GM10266 (cell line): ENCODE data around the gene WSB2.

Experiments used
- DNase-seq: peaks from one replicate; pipeline ENCODE4 v3.0.0; 2012; ENCODE audit errors: extremely low spot score
- TF ChIP-seq, protein P1 (sequence below): IDR thresholded peaks from 2 replicates; pipeline ENCODE4 v1.5.1; 2012; ENCODE audit warnings: mild to moderate bottlenecking, low read depth; ENCODE audit not compliant: control insufficient read depth, insufficient read depth; ENCODE audit errors: missing control alignments

WSB2 gene

DNA sequence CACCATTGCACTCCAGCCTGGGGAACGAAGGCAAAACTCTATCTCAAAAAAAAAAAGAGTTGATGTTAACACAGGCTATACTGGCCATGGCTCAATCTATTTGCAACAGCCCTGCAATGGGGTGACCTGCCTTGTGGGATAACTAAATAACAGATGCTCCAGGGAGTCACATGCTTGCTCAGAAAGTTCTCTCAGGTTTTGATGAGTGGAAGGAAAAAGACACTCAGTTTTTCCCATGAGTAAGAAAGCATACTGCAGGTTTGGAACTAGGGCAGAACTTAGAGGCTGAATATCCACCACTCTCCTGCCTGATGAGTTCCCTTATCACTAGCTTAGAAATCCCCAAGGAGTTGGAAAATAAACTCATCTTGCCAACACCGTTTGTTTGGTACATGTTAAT lies 16.9 kb downstream of the WSB2 start:
- DNase-seq: no peak

DNA sequence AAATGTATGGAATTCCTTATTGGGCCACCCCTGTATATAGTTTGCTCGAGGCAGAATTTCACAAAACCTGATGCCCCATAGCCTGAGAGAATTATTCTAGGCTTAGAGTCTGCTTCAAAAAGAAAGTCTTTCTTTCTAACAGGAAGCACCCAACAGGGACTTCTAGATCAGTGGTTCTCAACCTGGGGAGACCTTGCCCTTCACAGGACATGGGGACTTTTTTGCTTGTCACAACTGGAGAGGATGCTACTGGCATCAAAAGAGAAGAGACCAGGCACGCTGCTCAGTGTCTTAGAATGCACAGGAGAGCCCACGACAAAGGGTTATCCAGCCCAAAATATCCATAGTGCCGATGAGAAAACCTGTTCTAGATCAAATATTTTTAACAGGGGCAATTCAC lies 18.9 kb downstream of the WSB2 start:
- TF ChIP-seq, protein P1, sequence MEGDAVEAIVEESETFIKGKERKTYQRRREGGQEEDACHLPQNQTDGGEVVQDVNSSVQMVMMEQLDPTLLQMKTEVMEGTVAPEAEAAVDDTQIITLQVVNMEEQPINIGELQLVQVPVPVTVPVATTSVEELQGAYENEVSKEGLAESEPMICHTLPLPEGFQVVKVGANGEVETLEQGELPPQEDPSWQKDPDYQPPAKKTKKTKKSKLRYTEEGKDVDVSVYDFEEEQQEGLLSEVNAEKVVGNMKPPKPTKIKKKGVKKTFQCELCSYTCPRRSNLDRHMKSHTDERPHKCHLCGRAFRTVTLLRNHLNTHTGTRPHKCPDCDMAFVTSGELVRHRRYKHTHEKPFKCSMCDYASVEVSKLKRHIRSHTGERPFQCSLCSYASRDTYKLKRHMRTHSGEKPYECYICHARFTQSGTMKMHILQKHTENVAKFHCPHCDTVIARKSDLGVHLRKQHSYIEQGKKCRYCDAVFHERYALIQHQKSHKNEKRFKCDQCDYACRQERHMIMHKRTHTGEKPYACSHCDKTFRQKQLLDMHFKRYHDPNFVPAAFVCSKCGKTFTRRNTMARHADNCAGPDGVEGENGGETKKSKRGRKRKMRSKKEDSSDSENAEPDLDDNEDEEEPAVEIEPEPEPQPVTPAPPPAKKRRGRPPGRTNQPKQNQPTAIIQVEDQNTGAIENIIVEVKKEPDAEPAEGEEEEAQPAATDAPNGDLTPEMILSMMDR: no peak

More for the DNA sequence above, 16.9 kb downstream of the WSB2 start:
- TF ChIP-seq, protein P1: no peak

DNA sequence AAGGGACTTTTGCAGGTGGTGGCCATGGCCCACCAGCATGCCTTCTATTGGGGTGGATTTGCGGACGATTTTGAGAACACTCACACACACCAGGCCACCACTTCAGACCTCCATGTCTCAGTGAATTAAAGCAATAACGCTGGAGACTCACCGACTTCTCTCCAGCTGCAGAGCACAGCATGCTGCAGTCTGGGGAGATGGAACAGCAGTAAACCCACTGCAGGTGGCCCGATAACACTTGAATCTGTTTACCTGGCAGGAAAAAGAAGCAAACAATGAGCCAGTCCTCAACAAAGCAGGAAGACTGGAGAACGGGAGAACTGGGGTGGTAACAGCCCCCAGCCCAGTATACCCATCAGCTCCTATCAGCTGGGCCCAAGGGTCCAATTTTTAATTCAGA lies 22.8 kb downstream of the WSB2 start:
- DNase-seq: no peak

More for the DNA sequence above, 18.9 kb downstream of the WSB2 start:
- DNase-seq: no peak

DNA sequence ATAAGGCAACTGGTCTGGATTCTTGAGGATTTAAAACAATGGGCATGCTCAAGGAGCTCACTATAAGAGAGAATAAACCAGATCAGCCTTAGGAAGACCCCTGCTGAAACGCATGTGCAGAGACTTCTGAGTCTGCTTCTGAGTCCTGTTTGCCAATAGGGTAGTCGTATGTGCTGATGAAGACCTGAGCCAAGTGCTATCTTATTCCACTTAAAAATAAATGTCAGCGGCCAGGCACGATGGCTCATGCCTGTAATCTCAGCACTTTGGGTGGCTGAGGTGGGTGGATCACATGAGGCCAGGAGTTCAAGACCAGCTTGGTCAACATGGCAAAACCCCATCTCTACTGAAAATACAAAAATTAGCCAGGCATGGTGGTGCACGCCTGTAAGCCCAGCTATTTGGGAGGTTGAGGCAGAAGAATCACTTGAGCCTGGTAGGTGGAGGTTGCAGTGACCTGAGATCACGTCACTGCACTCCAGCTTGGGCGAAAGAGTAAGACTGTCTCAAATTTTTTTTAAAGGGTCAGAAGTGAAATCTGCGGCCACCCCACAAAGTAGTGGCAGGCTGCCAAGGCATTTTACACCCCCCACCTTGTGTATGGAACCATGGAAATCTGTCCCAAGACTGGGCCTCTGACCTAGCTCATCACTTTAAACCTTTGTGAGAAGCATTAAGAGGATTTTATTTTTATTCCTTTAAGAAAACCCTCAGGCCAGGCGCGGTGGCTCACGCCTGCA lies 24.1 kb downstream of the WSB2 start:
- DNase-seq: no peak
- TF ChIP-seq, protein P1: no peak

More for the DNA sequence above, 22.8 kb downstream of the WSB2 start:
- TF ChIP-seq, protein P1: no peak

DNA sequence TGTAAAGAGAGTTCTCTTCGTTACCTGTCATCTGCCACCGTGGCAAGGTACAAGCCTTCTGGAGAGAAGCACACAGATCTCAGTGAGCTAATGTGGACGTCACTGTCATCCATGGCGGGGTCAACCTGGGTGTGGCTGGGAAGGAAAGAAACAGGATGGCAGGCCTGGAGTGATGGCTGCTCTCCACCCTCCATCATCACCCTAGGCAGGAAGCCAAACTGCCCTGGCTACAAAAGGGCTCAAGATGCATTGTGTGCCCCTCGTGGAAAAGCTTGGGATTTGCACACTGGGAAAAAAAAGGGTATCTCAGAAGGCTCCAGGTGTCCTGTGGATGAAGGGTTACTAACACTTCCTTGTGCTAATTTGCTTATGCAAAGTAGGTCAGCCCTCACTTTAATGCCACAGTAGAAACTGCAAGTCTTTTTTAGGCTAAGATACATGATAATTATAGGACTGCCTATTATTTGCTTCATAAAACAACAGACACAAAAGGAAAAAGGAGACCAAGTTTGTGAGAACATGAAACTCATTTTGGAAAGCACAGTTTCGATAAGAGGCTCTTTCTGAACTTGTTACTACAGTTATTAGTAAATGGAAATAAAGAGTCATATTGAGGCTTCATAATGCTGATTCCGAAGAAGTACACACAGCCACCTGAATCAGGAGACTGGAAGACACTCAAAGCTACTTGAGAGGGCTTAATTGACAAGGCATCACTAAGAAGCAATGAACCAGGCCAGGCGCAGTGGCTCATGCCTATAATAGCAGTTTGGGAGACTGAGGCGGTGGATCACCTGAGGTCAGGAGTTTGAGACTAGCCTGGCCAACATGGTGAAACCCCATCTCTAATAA lies 25.6 kb downstream of the WSB2 start:
- peak; percentile 65 for DNase-seq

DNA sequence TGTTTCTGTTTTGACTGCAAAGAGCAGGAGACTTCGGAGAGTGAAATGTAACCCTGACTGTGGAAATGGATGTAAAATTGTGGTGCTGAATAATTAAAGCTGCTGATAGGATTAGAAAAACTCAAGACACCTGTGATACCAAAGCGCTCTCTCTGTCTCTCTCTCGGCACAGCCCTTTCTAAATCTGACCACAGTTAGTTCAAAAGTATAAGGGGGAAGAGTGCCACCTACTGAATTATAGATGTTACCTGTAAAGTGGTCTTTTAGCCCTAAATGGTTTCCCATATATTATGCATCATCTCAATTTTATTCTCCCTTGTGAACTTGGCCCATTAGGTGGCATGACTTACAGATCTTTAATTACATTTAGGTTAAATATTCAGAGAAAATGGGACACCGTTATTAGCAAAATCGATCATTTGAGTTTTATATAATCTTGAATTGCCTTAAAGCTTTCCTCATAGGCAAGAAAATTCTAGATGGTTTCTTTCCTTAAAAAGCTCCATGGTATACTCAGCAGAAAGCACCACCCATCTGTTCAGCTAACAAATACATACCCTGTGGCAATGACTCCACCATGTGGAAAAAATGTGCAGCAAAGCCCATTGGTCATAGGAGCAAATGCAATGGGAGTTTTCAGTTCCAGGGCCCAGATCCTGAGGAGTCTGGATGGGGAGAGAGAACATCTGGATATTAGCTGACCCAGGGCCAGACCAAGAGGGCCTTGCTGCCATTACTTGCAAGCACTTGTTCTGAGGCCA lies 26.4 kb downstream of the WSB2 start:
- TF ChIP-seq, protein P1: peak; percentile 7
- DNase-seq: no peak

More for the DNA sequence above, 25.6 kb downstream of the WSB2 start:
- TF ChIP-seq, protein P1: no peak
